H1 (cell line): ENCODE measurements around the gene THAP11.

Source experiments
- CTBP2 ChIP-seq: IDR thresholded peaks from 2 replicates; pipeline ENCODE4 v1.7.0; 2011; ENCODE audit warnings: borderline replicate concordance, mild to moderate bottlenecking, moderate library complexity, mixed read lengths, low read length; ENCODE audit not compliant: insufficient read depth, insufficient read length
- MAFK ChIP-seq: IDR thresholded peaks from 2 replicates; pipeline ENCODE4 v1.6.1; 2012; ENCODE audit warnings: low read depth, mild to moderate bottlenecking, improper control_type of control experiment, low read length
- POLR2A ChIP-seq, 2 experiments: IDR thresholded peaks; 1 replicate in 1 of 2; 2 replicates in 1 of 2; pipeline ENCODE4 v1.6.1; 2011; ENCODE audit warnings: low read depth in 2 of 2, low read length in 2 of 2, mild to moderate bottlenecking in 2 of 2; ENCODE audit errors: control extremely low read depth in 1 of 2
- TEAD4 ChIP-seq: IDR thresholded peaks from 2 replicates; pipeline ENCODE4 v1.6.1; 2012; ENCODE audit warnings: low read depth, low read length, inconsistent platforms, mixed read lengths

DNA sequence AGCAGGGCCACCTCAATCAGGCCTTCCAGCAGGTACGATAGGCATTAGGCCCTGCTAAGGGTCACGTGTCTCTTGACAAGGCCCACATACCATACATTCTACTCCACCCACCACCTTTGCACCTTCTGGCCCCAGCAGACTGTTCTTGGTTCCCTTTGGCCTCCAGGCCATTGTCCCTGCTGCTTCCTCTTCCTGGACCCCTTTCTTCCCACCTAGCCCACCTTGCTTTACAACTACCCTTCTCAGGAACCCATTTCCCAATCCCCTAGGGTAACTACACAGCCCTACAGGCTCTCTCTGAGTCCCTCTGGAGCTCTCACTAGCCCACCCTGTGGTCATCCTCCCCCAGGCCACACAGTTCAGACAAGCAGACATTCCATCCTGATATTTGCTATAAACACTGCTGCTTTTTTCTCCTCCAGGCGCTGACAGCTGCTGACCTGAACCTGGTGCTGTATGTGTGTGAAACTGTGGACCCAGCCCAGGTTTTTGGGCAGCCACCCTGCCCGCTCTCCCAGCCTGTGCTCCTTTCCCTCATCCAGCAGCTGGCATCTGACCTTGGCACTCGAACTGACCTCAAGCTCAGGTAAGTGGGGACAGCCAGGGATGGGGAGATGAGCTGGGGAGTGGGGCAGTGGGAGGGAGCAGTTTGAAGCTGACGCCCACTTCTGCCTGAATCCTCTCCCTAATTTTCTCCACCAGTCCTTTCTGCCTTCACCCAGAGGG lies 41.2 kb downstream of the THAP11 start:
- TF ChIP-seq CTBP2 (no peak), POLR2A (IDR thresholded peaks at IDR 0.05; ENCODE audit: control extremely low read depth in 1 of 2, low read depth in 2 of 2, low read length in 2 of 2) (no peak), MAFK (no peak), TEAD4 (no peak)
